H1 (cell line): ENCODE data around the gene NEK2. TPM values are rescaled to one million over a fixed set of nuclear protein-coding genes. Genes with fewer than 3 reads are reported as not detected.

Experiments used
- BRCA1 ChIP-seq: IDR thresholded peaks from 2 replicates; pipeline ENCODE4 v1.6.1; 2012; ENCODE audit warnings: low read depth, low read length, improper control_type of control experiment
- CBX8 ChIP-seq: fragments of 300-800, 300-1000 bp; sonication (generic); IDR thresholded peaks from 2 replicates; pipeline ENCODE4 v1.7.1; 2016; ENCODE audit warnings: low read depth, low read length, borderline replicate concordance
- CHD7 ChIP-seq: fragments of 300-600 bp; sonication (generic); IDR thresholded peaks from 2 replicates; pipeline ENCODE4 v1.7.1; 2012; ENCODE audit warnings: low read length, moderate library complexity, mild to moderate bottlenecking, inconsistent platforms; ENCODE audit not compliant: insufficient replicate concordance
- EGR1 ChIP-seq: IDR thresholded peaks from 2 replicates; pipeline ENCODE4 v1.6.1; 2011; ENCODE audit warnings: low read depth, low read length, borderline replicate concordance
- GTF2F1 ChIP-seq: IDR thresholded peaks from 2 replicates; pipeline ENCODE4 v1.6.1; 2012; ENCODE audit warnings: low read depth, low read length, improper control_type of control experiment, borderline replicate concordance
- PHF8 ChIP-seq: fragments of 200-600 bp; sonication (generic); conservative IDR thresholded peaks from 2 replicates; pipeline ENCODE4 v1.7.1; 2012; ENCODE audit warnings: low read depth, mild to moderate bottlenecking, inconsistent platforms, low read length, moderate library complexity
- SP1 ChIP-seq: IDR thresholded peaks from 2 replicates; pipeline ENCODE4 v1.6.1; 2011; ENCODE audit warnings: low read depth, low read length
- TCF12 ChIP-seq: IDR thresholded peaks from 2 replicates; pipeline ENCODE4 v1.6.1; 2011; ENCODE audit warnings: low read depth, mild to moderate bottlenecking, low read length
- USF2 ChIP-seq: IDR thresholded peaks from 2 replicates; pipeline ENCODE4 v1.6.1; 2011; ENCODE audit warnings: low read length, improper control_type of control experiment
- polyA plus RNA-seq, 7 experiments: library from polyadenylated mRNA; depleted of rRNA in 3 of 7; stranded (reverse) in 5 of 7; unstranded in 2 of 7; fragments of >200 nt in 5 of 7; fragments of 200-250 nt in 2 of 7; gene quantifications; 1 replicate in 5 of 7; 2 replicates in 1 of 7; 4 replicates in 1 of 7; pipeline versions ENCODE4 v1.2.1 to v1.2.3, GENCODE V29; 2011 to 2013; ENCODE audit warnings: missing spikeins in 2 of 7, mixed read lengths in 2 of 7
- total RNA-seq: library from RNA; stranded (reverse); fragmentation: NEBNext Ultra II Directional; extraction: Animal tissue kit (Norgen Biotek cat#: 25700); gene quantifications from 2 replicates; pipeline ENCODE4 v1.2.1, GENCODE V29; 2021

NEK2 gene
- total and polyA plus RNA-seq, 2 of the 8 experiments (the other 6 are each of a cell fraction or from before 2014, with no cell fraction given) = 8.4 to 22.9 TPM

GRCh38 chr1:211698161-211699026, 23.0 kb upstream of the NEK2 start (continued):
- no peak for TF ChIP-seq CHD7
- TF ChIP-seq USF2 = no peak
- peak; percentile 37; the same call in 1 of the 2 replicates for TF ChIP-seq EGR1
- no peak for TF ChIP-seq SP1
- TF ChIP-seq CBX8 = no peak
- TF ChIP-seq PHF8 = no peak
- no peak for TF ChIP-seq BRCA1
- TF ChIP-seq GTF2F1 = no peak
- TF ChIP-seq TCF12 = no peak
